ENCODE measurements around the gene TM9SF1.
"Not testable (repeated sequence)": the region's sequence is repeated elsewhere in the genome, so short reads cannot be mapped to it uniquely, and the experiment has no call there.

Gene TM9SF1

DNA sequence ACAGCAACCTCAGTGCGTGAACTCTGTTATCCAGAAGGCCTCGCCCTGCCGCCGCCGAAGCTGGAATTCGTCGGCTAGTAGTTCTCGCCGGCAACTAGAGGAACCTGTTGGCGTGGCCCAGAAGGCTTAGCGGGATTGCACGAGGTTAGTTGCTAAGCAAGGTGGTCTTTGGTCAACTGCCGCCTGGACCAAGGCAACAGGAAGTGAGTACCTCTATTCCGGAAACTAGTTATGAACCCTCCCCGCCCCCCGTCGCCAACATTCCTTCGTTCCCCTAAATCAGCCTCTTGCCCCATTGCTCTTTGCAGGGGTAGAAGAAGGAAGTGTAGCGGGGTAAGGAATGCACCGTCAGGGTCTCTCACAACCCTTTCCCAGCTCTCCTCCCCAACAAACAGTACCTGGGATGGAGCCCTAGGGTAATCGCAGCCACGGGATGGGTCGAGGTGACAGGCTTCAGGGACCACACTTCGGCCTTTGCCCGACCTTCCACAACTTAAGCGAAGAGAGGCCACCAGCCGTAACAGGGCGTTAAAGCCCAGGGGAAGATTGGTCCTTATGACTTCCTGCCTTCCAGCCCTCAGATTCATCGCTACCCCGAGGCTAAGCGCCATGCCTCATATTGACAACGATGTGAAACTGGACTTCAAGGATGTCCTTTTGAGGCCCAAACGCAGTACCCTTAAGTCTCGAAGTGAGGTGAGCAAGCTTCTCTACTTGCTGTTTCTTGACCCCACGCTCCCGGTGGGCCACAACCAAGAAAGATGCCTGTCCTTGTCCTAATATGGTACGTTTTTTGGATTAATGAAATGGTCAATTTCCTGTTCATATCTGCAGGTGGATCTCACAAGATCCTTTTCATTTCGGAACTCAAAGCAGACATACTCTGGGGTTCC is 37.6 kb upstream of the TM9SF1 start, which contains the start of gene GMPR2:
Gene GMPR2 (plus strand): TSS at position 285 of the 893 bp plus-strand sequence. CDS start 325 bp downstream, at position 610.
- H3K4me1 Mint-ChIP-seq (ENCODE audit: low read depth): peaks cover 66% of the 10 kb centered on the region
- H3K4me3 Mint-ChIP-seq: peak within 1 kb of the TSS; percentile 98
- peak within 1 kb of the TSS; percentile 91 for H3K27ac Mint-ChIP-seq
- no peaks in the 10 kb centered on the region for H3K9me3 Mint-ChIP-seq
- no peaks in the 10 kb centered on the region for H3K27me3 Mint-ChIP-seq
- peaks cover 45% of the 10 kb centered on the region for H3K36me3 Mint-ChIP-seq (ENCODE audit: low read depth)

- Mint-ChIP-seq H3K36me3 (ENCODE audit: low read depth) (peaks cover 43% of the 10 kb centered on the region), H3K27ac (peak within 1 kb of the TSS; percentile 91), H3K4me3 (peak within 1 kb of the TSS; percentile 98), H3K9me3 (no peaks in the 10 kb centered on the region), H3K27me3 (no peaks in the 10 kb centered on the region), H3K4me1 (ENCODE audit: low read depth) (peaks cover 63% of the 10 kb centered on the region)
Measured at GRCh38 chr14:24232121-24232644, 36.9 kb upstream of the TM9SF1 start, which contains the start of gene NEDD8. NEDD8 (minus strand) TSS chr14:24232367; CDS start chr14:24232267, 100 bp downstream.

GRCh38 chr14:24231263-24232120 is 36.3 kb upstream of the TM9SF1 start:
- H3K4me1 Mint-ChIP-seq (ENCODE audit: low read depth): peaks cover 63% of the 10 kb centered on the region
- H3K9me3 Mint-ChIP-seq: no peaks in the 10 kb centered on the region
- peak overlapping the region; percentile 91 for H3K27ac Mint-ChIP-seq
- H3K27me3 Mint-ChIP-seq: no peaks in the 10 kb centered on the region
- peak overlapping the region; percentile 98 for H3K4me3 Mint-ChIP-seq
- peaks cover 42% of the 10 kb centered on the region for H3K36me3 Mint-ChIP-seq (ENCODE audit: low read depth)

DNA sequence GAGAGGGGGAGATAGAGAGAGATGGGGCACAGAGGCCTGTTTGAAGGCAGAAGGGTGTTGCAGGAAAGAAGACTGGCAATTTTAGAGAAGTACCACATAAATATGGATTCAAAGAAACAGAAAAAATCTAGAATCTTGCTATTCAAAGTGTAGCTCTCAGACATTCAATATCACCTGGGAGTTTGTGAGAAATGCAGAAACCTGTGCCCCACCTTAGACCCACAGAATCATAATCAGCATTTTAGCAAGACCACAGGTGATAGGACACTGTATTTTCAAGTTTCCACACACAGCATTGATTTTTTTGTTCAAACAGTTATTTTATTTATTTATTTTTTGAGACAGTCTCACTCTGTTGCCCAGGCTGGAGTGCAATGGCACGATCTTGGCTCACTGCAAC is 33.7 kb upstream of the TM9SF1 start:
- Mint-ChIP-seq H3K27ac (no peak overlapping the region), H3K9me3 (no peaks in the 10 kb centered on the region), H3K36me3 (ENCODE audit: low read depth) (peaks cover 33% of the 10 kb centered on the region), H3K4me3 (no peak overlapping the region), H3K27me3 (no peaks in the 10 kb centered on the region), H3K4me1 (ENCODE audit: low read depth) (peaks cover 48% of the 10 kb centered on the region)

DNA sequence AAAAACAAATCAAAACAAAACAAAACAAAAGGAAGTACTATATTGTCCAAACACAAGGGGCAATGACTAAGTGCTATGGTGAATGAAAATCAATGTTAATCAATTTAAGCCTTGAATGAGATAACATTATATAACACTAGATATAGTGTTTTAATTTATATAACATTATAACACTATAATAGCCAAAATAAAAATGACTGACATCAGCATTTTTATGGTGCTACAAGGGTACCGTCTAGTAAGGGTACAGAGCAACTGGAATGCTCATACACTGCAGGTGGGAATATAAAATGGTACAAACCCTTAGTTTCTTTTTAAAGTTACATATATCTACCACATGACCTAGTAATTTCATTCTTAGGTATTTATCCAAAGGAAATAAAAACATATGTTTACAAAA is 31.2 kb upstream of the TM9SF1 start:
- H3K36me3 Mint-ChIP-seq (ENCODE audit: low read depth): peaks cover 33% of the 10 kb centered on the region
- no peak overlapping the region for H3K4me3 Mint-ChIP-seq
- H3K27me3 Mint-ChIP-seq: no peaks in the 10 kb centered on the region
- H3K27ac Mint-ChIP-seq: no peak overlapping the region
- no peaks in the 10 kb centered on the region for H3K9me3 Mint-ChIP-seq
- peaks cover 37% of the 10 kb centered on the region for H3K4me1 Mint-ChIP-seq (ENCODE audit: low read depth)

DNA sequence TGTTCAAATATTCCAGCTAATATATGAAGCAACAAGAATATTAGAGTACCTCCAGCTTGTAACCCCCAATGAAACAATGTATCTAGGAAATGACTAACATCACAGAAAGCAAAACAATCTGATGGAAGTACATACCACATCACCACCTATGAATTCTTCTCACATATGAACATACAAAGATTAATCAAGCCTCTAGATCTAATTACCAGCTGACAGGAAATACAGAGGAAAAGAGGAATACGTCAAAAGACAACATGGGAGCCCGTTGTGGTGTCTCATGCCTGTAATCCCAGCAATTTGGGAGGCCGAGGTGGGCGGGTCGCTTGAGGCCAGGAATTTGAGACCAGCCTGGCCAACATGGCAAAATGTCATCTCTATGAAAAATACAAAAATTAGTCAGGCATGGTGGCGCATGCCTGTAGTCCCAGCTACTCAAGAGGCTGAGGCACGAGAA is 29.4 kb upstream of the TM9SF1 start:
- Mint-ChIP-seq H3K4me1 (ENCODE audit: low read depth) (peaks cover 29% of the 10 kb centered on the region), H3K4me3 (no peak overlapping the region), H3K36me3 (ENCODE audit: low read depth) (peaks cover 35% of the 10 kb centered on the region), H3K27ac (peak overlapping the region; percentile 27), H3K27me3 (no peaks in the 10 kb centered on the region), H3K9me3 (no peaks in the 10 kb centered on the region)

DNA sequence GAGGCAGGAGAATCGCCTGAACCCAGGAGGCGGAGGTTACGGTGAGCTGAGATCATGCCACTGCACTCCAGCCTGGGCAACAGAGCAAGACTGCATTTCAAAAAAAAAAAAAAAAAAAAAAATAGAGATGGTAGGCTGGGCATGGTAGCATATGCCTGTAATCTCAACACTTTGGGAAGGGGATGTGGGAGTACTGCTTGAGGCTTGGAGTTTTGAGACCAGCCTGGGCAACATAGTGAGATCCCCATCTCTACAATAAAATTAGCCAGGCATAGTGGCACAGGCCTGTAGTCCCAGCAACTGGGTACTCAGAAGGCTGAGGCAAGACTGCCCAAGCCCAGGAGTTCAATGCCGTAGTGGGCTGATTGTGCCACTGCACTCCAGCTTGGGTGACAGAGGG is 27.7 kb upstream of the TM9SF1 start:
- H3K9me3 Mint-ChIP-seq, H3K4me3 Mint-ChIP-seq, H3K27ac Mint-ChIP-seq, H3K27me3 Mint-ChIP-seq: not testable (repeated sequence)
- peaks cover 20% of the 10 kb centered on the region for H3K4me1 Mint-ChIP-seq (ENCODE audit: low read depth)
- peaks cover 37% of the 10 kb centered on the region for H3K36me3 Mint-ChIP-seq (ENCODE audit: low read depth)

GRCh38 chr14:24219521-24219920 is 24.3 kb upstream of the TM9SF1 start:
- H3K4me1 Mint-ChIP-seq (ENCODE audit: low read depth): peaks cover 22% of the 10 kb centered on the region
- H3K4me3 Mint-ChIP-seq: no peak overlapping the region
- H3K27ac Mint-ChIP-seq: no peak overlapping the region
- H3K27me3 Mint-ChIP-seq: no peaks in the 10 kb centered on the region
- H3K36me3 Mint-ChIP-seq (ENCODE audit: low read depth): peaks cover 21% of the 10 kb centered on the region
- H3K9me3 Mint-ChIP-seq: no peaks in the 10 kb centered on the region

GRCh38 chr14:24219080-24219479 is 23.8 kb upstream of the TM9SF1 start:
- H3K27me3 Mint-ChIP-seq: no peaks in the 10 kb centered on the region
- no peaks in the 10 kb centered on the region for H3K9me3 Mint-ChIP-seq
- H3K27ac Mint-ChIP-seq: no peak overlapping the region
- peaks cover 19% of the 10 kb centered on the region for H3K36me3 Mint-ChIP-seq (ENCODE audit: low read depth)
- peaks cover 24% of the 10 kb centered on the region for H3K4me1 Mint-ChIP-seq (ENCODE audit: low read depth)
- no peak overlapping the region for H3K4me3 Mint-ChIP-seq

- H3K4me1 Mint-ChIP-seq (ENCODE audit: low read depth): peaks cover 45% of the 10 kb centered on the region
- not testable (repeated sequence) for H3K27me3 Mint-ChIP-seq, H3K9me3 Mint-ChIP-seq, H3K4me3 Mint-ChIP-seq
- peaks cover 30% of the 10 kb centered on the region for H3K36me3 Mint-ChIP-seq (ENCODE audit: low read depth)
- H3K27ac Mint-ChIP-seq: peak overlapping the region; percentile 34
Measured at GRCh38 chr14:24216876-24217275, 21.6 kb upstream of the TM9SF1 start.

DNA sequence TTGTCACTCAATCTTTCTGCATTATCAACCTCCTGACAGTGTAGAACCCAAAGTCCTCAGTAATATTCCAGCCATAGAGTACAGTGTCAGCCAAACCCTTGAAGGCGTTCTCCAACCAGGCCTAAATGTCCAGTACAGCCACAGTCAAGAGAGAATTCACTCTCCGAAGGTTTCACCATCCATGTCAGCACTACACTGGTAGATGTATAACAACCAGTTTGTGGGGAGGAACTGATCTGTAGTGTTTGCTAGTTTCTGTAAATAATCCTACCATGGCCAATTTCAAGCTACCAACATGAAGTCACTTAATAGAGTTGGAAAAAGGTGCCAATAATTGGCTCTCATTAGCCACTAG is 21.1 kb upstream of the TM9SF1 start:
- Mint-ChIP-seq H3K9me3 (no peaks in the 10 kb centered on the region), H3K4me1 (ENCODE audit: low read depth) (peaks cover 51% of the 10 kb centered on the region), H3K27ac (peak overlapping the region; percentile 59), H3K27me3 (no peaks in the 10 kb centered on the region), H3K4me3 (peak overlapping the region; percentile 99), H3K36me3 (ENCODE audit: low read depth) (peaks cover 35% of the 10 kb centered on the region)

- Mint-ChIP-seq H3K27ac (peak within 1 kb of the TSS; percentile 59), H3K36me3 (ENCODE audit: low read depth) (peaks cover 40% of the 10 kb centered on the region), H3K27me3 (no peaks in the 10 kb centered on the region), H3K4me1 (ENCODE audit: low read depth) (peaks cover 55% of the 10 kb centered on the region), H3K4me3 (peak within 1 kb of the TSS; percentile 99), H3K9me3 (no peaks in the 10 kb centered on the region)
Measured at GRCh38 chr14:24215495-24216344, 20.5 kb upstream of the TM9SF1 start, which contains the start of gene MDP1. MDP1 (minus strand) TSS chr14:24216066; CDS start chr14:24215955, 111 bp downstream.

- Mint-ChIP-seq H3K27me3 (no peaks in the 10 kb centered on the region), H3K9me3 (no peaks in the 10 kb centered on the region), H3K27ac (peak overlapping the region; percentile 99), H3K36me3 (ENCODE audit: low read depth) (peaks cover 50% of the 10 kb centered on the region), H3K4me1 (ENCODE audit: low read depth) (peaks cover 61% of the 10 kb centered on the region), H3K4me3 (peak overlapping the region; percentile 99)
Measured at GRCh38 chr14:24213866-24214662, 18.8 kb upstream of the TM9SF1 start.
